Right lobe of liver (tissue), 6 donors: ENCODE data around the gene PLCL1. TPM values are rescaled to one million over a fixed set of nuclear protein-coding genes. Genes with fewer than 3 reads are reported as not detected.

ENCODE experiments used
- ATAC-seq, 4 donors: fragments of 200-7000 bp; cut with Tn5 transposase; one replicate each; pipeline ENCODE4 v1.9.1; 2020; ENCODE audit warnings: mild to moderate bottlenecking in 4 of 4, moderate library complexity in 4 of 4
- DNase-seq, 3 donors: peaks; one replicate each; pipeline ENCODE4 v3.0.0-alpha.2; 2020
- H3K27ac ChIP-seq, 3 donors: fragments of 200-600 bp; one replicate each; pipeline ENCODE4 v1.8.0; 2022
- H3K27me3 ChIP-seq, 2 donors: fragments of 200-600 bp; one replicate each; pipeline ENCODE4 v1.8.0; 2022
- H3K36me3 ChIP-seq, 4 donors: fragments of 200-600 bp; sonication (generic) in 1 of 4; one replicate each; pipeline versions ENCODE4 v1.5.1 to v1.8.0; 2017 to 2022; ENCODE audit warnings: control low read depth in 1 of 4
- H3K4me1 ChIP-seq, 4 donors: fragments of 200-600 bp; sonication (generic) in 1 of 4; one replicate each; pipeline versions ENCODE4 v1.5.1 to v1.8.0; 2017 to 2022; ENCODE audit warnings: control low read depth in 1 of 4
- H3K4me3 ChIP-seq, 3 donors: fragments of 200-600 bp; one replicate each; pipeline ENCODE4 v1.8.0; 2022
- H3K9me3 ChIP-seq, 4 donors: fragments of 200-600 bp; sonication (generic) in 1 of 4; one replicate each; pipeline versions ENCODE4 v1.5.1 to v1.8.0; 2017 to 2022; ENCODE audit warnings: control low read depth in 1 of 4
- POLR2A ChIP-seq: fragments of 450-650 bp; IDR thresholded peaks from one replicate; pipeline ENCODE4 v1.6.1; 2017; ENCODE audit warnings: antibody characterized with exemption, mild to moderate bottlenecking
- WGBS: methylation state at CpG from one replicate; pipeline ENCODE4 v1.1.6; 2018; ENCODE audit warnings: low coverage, low lambda C conversion rate; ENCODE audit not compliant: insufficient coverage; ENCODE audit errors: missing lambda C conversion rate; 5-methylcytosine and 5-hydroxymethylcytosine counted together
- intact Hi-C, 2 donors: fragments of 100-400 bp; cut with DNase I; formaldehyde crosslinking; loops; one replicate each; pipeline versions ENCODE4 v1.11.2 to v1.14.1; 2022
- total RNA-seq, 6 experiments: library from RNA; depleted of rRNA in 2 of 6; stranded (reverse); fragments of >200 nt in 2 of 6; fragmentation: NEBNext Ultra II Directional in 3 of 6; extraction: Animal tissue kit (Norgen Biotek cat#: 25700) in 3 of 6; gene quantifications; one replicate each; pipeline versions ENCODE4 v1.1.0 to v1.2.4, GENCODE V29; 2016 to 2023
- TF ChIP-seq, protein P1 (sequence below), 4 donors: fragments of 200-600 bp in 3 of 4; fragments of 450-650 bp in 1 of 4; IDR thresholded peaks; one replicate each; pipeline versions ENCODE4 v1.5.1 to v1.8.0; 2016 to 2022; ENCODE audit warnings: antibody characterized with exemption in 4 of 4, mild to moderate bottlenecking in 2 of 4
- donor health status: DM: no; HTN: yes; CAD: no.
- donor health status: DM: no; HTN: no; CAD: no.
- donor health status: DM: no; HTN: no; CAD: no.
- donor health status: DM: no; HTN: yes; CAD: no.
- donor health status: DM: no; HTN: yes; CAD: no.

The PLCL1 gene
- total RNA-seq, 6 experiments from 2014 or later: 0.12 to 0.37 (median 0.24) TPM

GRCh38 chr2:198077477-198077876, 273.1 kb downstream of the PLCL1 start:
- no peak for ATAC-seq
- no peak for DNase-seq
- Histone ChIP-seq H3K4me1 (no peaks in the 10 kb centered on the region), H3K27ac (no peak overlapping the region), H3K27me3 (no peaks in the 10 kb centered on the region), H3K9me3 (no peaks in the 10 kb centered on the region), H3K4me3 (no peak overlapping the region), H3K36me3 (no peaks in the 10 kb centered on the region)
- no peak for TF ChIP-seq POLR2A
- TF ChIP-seq, protein P1, sequence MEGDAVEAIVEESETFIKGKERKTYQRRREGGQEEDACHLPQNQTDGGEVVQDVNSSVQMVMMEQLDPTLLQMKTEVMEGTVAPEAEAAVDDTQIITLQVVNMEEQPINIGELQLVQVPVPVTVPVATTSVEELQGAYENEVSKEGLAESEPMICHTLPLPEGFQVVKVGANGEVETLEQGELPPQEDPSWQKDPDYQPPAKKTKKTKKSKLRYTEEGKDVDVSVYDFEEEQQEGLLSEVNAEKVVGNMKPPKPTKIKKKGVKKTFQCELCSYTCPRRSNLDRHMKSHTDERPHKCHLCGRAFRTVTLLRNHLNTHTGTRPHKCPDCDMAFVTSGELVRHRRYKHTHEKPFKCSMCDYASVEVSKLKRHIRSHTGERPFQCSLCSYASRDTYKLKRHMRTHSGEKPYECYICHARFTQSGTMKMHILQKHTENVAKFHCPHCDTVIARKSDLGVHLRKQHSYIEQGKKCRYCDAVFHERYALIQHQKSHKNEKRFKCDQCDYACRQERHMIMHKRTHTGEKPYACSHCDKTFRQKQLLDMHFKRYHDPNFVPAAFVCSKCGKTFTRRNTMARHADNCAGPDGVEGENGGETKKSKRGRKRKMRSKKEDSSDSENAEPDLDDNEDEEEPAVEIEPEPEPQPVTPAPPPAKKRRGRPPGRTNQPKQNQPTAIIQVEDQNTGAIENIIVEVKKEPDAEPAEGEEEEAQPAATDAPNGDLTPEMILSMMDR (IDR thresholded peaks at IDR 0.05): no peak
- intact Hi-C loops: no loop called here
- 64% methylated on average over 1 of the region's 1 CpG for WGBS

- intact Hi-C loops: no loop called here
- H3K27ac ChIP-seq: no peak overlapping the region
- H3K4me3 ChIP-seq: no peak overlapping the region
- ATAC-seq (no peak), DNase-seq (no peak)
- H3K27me3 ChIP-seq: no peaks in the 10 kb centered on the region
- TF ChIP-seq, protein P1 (IDR thresholded peaks at IDR 0.05): no peak
- no peak for TF ChIP-seq POLR2A
- no peaks in the 10 kb centered on the region for H3K4me1 ChIP-seq
- H3K36me3 ChIP-seq: no peaks in the 10 kb centered on the region
- 42% methylated on average over 2 of the region's 2 CpGs for WGBS
- no peaks in the 10 kb centered on the region for H3K9me3 ChIP-seq
These were observed 276.7 kb downstream of the PLCL1 start for GRCh38 chr2:198080879-198081765.

- H3K9me3 ChIP-seq: no peaks in the 10 kb centered on the region
- intact Hi-C loops: no loop called here
- WGBS: 72% methylated on average over 5 of the region's 6 CpGs
- H3K36me3 ChIP-seq: no peaks in the 10 kb centered on the region
- no peaks in the 10 kb centered on the region for H3K27me3 ChIP-seq
- no peak for DNase-seq
- H3K4me1 ChIP-seq: no peaks in the 10 kb centered on the region
- no peak for TF ChIP-seq POLR2A
- TF ChIP-seq, protein P1 (IDR thresholded peaks at IDR 0.05): no peak
- no peak overlapping the region for H3K4me3 ChIP-seq
- no peak for ATAC-seq
- no peak overlapping the region for H3K27ac ChIP-seq
These were observed 279.8 kb downstream of the PLCL1 start for GRCh38 chr2:198084156-198084555.

- TF ChIP-seq, protein P1 (IDR thresholded peaks at IDR 0.05): no peak
- TF ChIP-seq POLR2A: no peak
- Histone ChIP-seq H3K4me3 (no peak overlapping the region), H3K9me3 (no peaks in the 10 kb centered on the region), H3K4me1 (no peaks in the 10 kb centered on the region), H3K27ac (no peak overlapping the region), H3K27me3 (no peaks in the 10 kb centered on the region), H3K36me3 (no peaks in the 10 kb centered on the region)
- no peak for DNase-seq
- peak in 1 of 4 donors; percentile 30 for ATAC-seq
- intact Hi-C loops: no loop called here
- 56% methylated on average over 2 of the region's 2 CpGs for WGBS
These were observed 291.6 kb downstream of the PLCL1 start for GRCh38 chr2:198096002-198096401.
